Retinal pigment epithelial cell (primary cell): Measurements from ENCODE around the gene APOA1.

Source experiments
- DNase-seq: peaks from one replicate; pipeline ENCODE4 v3.0.0-alpha.2; 2010; ENCODE audit warnings: low read depth
- H3K4me3 ChIP-seq: 2 replicates; pipeline ENCODE4 v1.5.1; 2011; ENCODE audit warnings: mild to moderate bottlenecking, low read length, control low read depth, moderate library complexity
- CTCF ChIP-seq: conservative IDR thresholded peaks from 2 replicates; pipeline ENCODE4 v1.5.1; 2011; ENCODE audit warnings: low read depth, low read length, control low read depth, inconsistent platforms

APOA1 gene

GRCh38 chr11:116875194-116875593 lies 37.8 kb upstream of the APOA1 start:
- no peak for DNase-seq
- TF ChIP-seq CTCF: no peak
- no peak overlapping the region for H3K4me3 ChIP-seq

- no peak for TF ChIP-seq CTCF
- H3K4me3 ChIP-seq: no peak overlapping the region
- no peak for DNase-seq
These were observed 36.8 kb upstream of the APOA1 start for GRCh38 chr11:116874251-116874650.

GRCh38 chr11:116873381-116873780 lies 36.0 kb upstream of the APOA1 start:
- no peak overlapping the region for H3K4me3 ChIP-seq
- DNase-seq: no peak
- TF ChIP-seq CTCF: no peak

GRCh38 chr11:116871248-116871647 lies 33.8 kb upstream of the APOA1 start:
- H3K4me3 ChIP-seq: no peak overlapping the region
- no peak for DNase-seq

GRCh38 chr11:116870054-116870453 lies 32.6 kb upstream of the APOA1 start:
- TF ChIP-seq CTCF: no peak
- H3K4me3 ChIP-seq: no peak overlapping the region
- DNase-seq: no peak

More at GRCh38 chr11:116871248-116871647, 33.8 kb upstream of the APOA1 start:
- no peak for TF ChIP-seq CTCF

- no peak for TF ChIP-seq CTCF
These were observed 32.2 kb upstream of the APOA1 start for GRCh38 chr11:116869610-116870009.

GRCh38 chr11:116868066-116868465 lies 30.6 kb upstream of the APOA1 start:
- no peak overlapping the region for H3K4me3 ChIP-seq
- no peak for DNase-seq
- TF ChIP-seq CTCF: no peak

More at GRCh38 chr11:116869610-116870009, 32.2 kb upstream of the APOA1 start:
- DNase-seq: no peak
- no peak overlapping the region for H3K4me3 ChIP-seq
